GM10266 (cell line): ENCODE measurements around the gene ARID1B.

Experiments used
- DNase-seq: peaks from one replicate; pipeline ENCODE4 v3.0.0; 2012; ENCODE audit errors: extremely low spot score
- CTCF ChIP-seq: IDR thresholded peaks from 2 replicates; pipeline ENCODE4 v1.5.1; 2012; ENCODE audit warnings: mild to moderate bottlenecking, low read depth; ENCODE audit not compliant: control insufficient read depth, insufficient read depth; ENCODE audit errors: missing control alignments

Gene ARID1B

GRCh38 chr6:157246771-157247484 is 469.8 kb downstream of the ARID1B start:
- TF ChIP-seq CTCF = no peak
- no peak for DNase-seq

- DNase-seq = no peak
- TF ChIP-seq CTCF = no peak
These were observed 471.1 kb downstream of the ARID1B start for GRCh38 chr6:157248264-157248663.

GRCh38 chr6:157249826-157250225 is 472.6 kb downstream of the ARID1B start:
- no peak for DNase-seq
- no peak for TF ChIP-seq CTCF

GRCh38 chr6:157251586-157252247 is 474.5 kb downstream of the ARID1B start:
- no peak for DNase-seq
- no peak for TF ChIP-seq CTCF

- TF ChIP-seq CTCF = no peak
These were observed 475.8 kb downstream of the ARID1B start for GRCh38 chr6:157253017-157253416.

GRCh38 chr6:157253699-157254098 is 476.5 kb downstream of the ARID1B start:
- TF ChIP-seq CTCF = no peak
- no peak for DNase-seq

More at GRCh38 chr6:157253017-157253416, 475.8 kb downstream of the ARID1B start:
- no peak for DNase-seq

- DNase-seq = no peak
- TF ChIP-seq CTCF = no peak
These were observed 477.4 kb downstream of the ARID1B start for GRCh38 chr6:157254538-157254937.
